Activated CD4-positive, CD25-positive, alpha-beta regulatory T cell treated with anti-CD3 and anti-CD28 coated beads, Interleukin-2, amount 50 U/mL, for 72 hours (primary cell): ENCODE measurements around the gene KCNJ6.

ENCODE experiments used
- DNase-seq: peaks from one replicate; pipeline ENCODE4 v3.0.0; 2021

KCNJ6 gene

DNA sequence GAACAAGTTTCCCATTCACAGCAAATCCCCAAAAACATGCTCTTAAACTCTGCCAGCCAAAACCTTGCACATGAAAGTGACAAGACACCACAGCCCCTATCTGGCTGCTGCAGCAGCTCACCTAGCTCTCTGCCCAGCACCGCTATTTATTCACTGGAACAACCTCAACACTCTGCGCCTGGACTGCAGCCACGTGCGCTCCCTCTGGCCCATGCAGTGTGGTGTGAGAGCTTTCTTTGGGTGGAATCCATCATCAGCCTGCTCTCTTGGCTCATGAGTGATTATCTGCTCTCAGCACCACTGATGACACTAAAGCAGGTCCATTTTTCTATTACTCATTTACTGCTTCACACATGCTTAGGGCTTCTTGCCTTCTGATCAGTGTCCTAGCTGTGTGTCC is 11.4 kb downstream of the KCNJ6 start:
- no peak for DNase-seq

GRCh38 chr21:37903396-37903795 is 12.9 kb downstream of the KCNJ6 start:
- no peak for DNase-seq

- no peak for DNase-seq
Measured at GRCh38 chr21:37899146-37899545, 17.1 kb downstream of the KCNJ6 start.

DNA sequence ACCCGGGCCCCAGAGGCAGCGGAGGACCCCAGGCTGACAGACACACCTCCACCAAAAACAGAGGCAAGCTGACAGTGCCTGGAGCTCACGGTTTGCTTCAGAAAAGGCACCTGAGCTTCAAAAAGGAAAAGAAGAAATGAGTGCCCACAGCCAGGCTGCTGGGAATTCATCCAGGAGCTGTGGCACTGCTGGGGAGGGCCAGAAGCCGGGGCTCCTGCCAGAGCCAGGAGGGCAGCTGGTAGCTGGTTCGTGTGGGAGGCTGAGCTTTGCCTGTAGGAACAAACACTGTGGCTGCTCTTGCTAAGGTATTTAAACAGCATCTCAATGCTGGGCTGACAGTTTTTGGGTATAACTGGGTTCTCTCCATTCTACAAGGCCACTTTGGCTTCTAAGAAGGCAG is 19.5 kb downstream of the KCNJ6 start:
- no peak for DNase-seq

- no peak for DNase-seq
Measured at GRCh38 chr21:37891972-37892371, 24.3 kb downstream of the KCNJ6 start.

GRCh38 chr21:37888659-37889058 is 27.6 kb downstream of the KCNJ6 start:
- DNase-seq: no peak

- DNase-seq: no peak
Measured at GRCh38 chr21:37886726-37887299, 29.4 kb downstream of the KCNJ6 start.

GRCh38 chr21:37886120-37886519 is 30.1 kb downstream of the KCNJ6 start:
- no peak for DNase-seq

GRCh38 chr21:37878946-37879660 is 37.2 kb downstream of the KCNJ6 start:
- no peak for DNase-seq

GRCh38 chr21:37877888-37878684 is 38.2 kb downstream of the KCNJ6 start:
- DNase-seq: no peak

- DNase-seq: no peak
Measured at GRCh38 chr21:37877171-37877570, 39.1 kb downstream of the KCNJ6 start.

- no peak for DNase-seq
Measured at GRCh38 chr21:37876561-37876960, 39.7 kb downstream of the KCNJ6 start.

DNA sequence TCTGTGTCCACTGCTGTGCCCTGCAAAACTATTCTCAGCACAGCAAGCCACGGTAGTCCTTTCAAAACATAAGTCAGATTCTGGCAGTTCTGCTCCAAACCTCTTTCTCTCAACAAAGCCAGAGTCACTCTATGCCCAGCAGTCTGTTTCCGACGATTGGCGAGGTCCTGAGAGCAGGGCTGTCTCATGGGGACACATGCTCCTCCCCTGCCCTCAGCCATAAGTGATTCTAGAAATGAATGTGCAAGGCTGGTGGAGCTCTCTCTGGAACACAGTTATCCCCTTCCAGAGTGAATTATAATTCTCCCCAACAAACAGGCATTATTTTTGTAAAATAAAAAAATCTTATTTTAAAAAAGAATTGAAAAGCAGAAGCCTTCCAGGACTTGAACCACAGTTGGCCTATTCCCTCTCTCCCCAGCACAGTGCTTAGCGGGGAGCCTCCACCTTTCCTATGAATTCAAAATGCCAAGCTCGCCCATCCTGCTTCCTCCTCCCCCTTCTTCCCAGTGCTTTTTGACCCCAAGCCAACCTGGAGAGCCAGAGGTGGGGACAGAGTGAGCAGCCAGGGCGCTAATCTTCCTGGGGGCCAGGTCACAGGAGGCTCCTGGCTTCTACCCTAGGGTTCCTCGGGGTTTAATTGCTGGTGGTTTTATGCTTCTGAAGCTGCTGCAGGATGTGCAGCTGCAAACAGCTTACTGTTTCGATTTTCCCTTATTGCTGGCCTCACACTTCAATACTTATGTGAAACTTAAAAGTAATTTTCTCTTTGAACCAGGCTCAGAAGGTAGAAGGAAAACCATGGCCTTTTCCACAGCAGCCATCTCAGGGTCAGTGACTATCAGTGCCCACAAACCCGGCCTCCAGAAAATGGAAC is 41.1 kb downstream of the KCNJ6 start:
- no peak for DNase-seq

DNA sequence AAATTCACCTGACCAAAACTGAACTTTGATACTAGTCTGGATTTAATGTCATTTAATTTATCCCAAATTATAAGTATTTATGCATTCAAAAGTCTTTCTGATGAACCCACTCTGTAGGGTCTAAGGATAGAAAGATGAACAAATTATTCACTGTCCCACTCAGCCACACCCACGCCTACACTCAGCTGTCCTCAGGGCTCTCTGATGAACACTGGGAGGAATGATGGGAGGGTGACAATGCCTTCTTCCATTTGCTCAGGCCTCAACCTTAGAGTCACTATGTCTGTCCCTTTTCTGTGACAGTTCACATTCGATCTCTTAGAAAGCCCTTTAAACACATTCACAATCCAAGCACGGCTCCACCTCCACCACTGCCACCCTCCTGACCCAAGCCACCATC is 41.8 kb downstream of the KCNJ6 start:
- DNase-seq: no peak

DNA sequence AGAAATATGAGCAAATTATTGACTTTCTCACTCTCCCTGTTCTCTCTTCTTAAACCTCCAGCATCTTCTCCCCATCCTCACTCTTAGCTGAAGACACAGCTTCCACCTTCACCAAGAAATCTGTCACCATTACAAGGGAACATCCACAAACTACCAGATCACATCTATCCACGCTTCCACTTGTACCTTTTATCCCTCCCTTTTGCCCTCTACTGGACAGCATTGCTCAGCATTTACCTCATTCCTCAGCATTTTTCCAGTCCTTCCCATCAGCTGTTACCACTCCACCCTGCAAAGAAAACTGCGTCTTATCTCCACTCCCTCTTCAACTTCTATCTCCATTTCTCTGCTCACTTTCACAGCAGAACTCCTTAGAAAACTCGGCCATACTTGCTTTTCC is 42.6 kb downstream of the KCNJ6 start:
- DNase-seq: no peak

GRCh38 chr21:37871121-37871862 is 45.0 kb downstream of the KCNJ6 start:
- no peak for DNase-seq

- no peak for DNase-seq
Measured at GRCh38 chr21:37870221-37870620, 46.0 kb downstream of the KCNJ6 start.

- DNase-seq: no peak
Measured at GRCh38 chr21:37869661-37870060, 46.6 kb downstream of the KCNJ6 start.

DNA sequence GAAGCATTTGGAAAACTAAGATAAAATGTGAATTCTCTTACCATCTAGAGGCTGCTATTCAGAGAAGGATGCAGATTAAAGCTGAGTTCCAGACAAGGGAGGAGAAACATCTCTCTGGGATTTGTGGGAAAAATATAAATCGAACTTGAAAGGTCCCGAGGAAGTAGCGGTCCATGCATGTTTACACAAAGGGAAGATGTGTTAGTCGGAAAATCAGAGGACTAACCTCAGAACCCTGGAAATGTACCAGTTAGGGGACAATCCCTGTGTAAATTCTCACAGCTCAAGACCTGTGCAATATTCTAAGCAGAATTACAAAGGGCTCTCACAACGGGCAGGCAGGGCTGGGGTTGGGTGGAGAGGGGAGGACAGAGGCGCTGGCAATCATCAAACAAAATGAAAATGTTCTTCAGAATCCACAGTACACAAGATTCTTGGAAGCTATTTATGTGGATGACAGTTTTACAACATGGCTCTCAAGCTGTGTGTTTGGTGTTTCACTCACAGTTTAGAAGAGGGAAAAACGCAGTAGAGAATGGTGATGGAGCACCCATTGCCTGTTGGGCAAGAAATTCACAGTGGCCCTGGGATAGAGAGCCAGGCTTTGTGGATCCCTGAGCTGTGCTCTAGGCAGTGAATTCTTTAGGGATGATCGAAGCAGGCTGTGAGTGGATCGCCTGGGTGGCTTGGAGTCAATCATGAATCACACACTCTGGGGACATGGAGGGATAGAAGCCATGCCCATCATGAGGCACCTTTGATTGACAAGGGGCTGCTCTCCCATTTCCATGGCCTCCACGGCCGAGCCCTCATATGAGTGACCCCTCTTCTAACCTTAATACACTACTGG is 47.6 kb downstream of the KCNJ6 start:
- no peak for DNase-seq

- DNase-seq: no peak
Measured at GRCh38 chr21:37866027-37866426, 50.2 kb downstream of the KCNJ6 start.

DNA sequence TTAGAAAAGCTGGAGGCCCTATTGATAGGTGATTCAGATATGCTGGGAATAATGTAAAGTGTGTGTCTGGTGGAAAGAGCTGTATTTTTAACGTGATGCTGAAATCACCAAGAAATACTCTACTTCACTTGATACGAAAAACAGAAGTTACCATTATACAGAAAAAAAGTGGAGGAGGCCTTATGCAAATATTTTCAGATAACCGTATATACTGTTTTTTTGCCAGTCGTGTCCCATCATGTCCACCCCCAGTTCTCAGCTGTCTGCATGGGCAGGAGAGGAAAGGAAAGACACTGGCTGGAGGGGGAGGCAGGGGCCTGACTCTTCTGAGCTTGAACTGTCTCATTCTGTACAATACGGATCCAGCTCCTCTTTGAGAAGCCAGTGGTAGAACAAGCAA is 51.1 kb downstream of the KCNJ6 start:
- DNase-seq: no peak
